GM12878 (cell line): Measurements from ENCODE around the gene VSTM4. TPM values are rescaled to one million over a fixed set of nuclear protein-coding genes. Genes with fewer than 3 reads are reported as not detected.

ENCODE experiments used
- ATAC-seq: fragments of 200-7000 bp; cut with Tn5 transposase; 3 replicates; pipeline ENCODE4 v1.9.1; 2020; ENCODE audit warnings: mild to moderate bottlenecking, moderate library complexity
- BruUV-seq: library from RNA; stranded (reverse); fragments of 400-500 nt; replicated peaks from 2 replicates; lab custom pipeline; 2021; lab: Mats Ljungman, UMichigan
- CTCF ChIA-PET: fragments of 300-600 bp; sonication (Branson Sonifier 250); formaldehyde crosslinking; extraction: SDS; loops from one replicate; lab custom pipeline; 2021; ENCODE audit warnings: inconsistent platforms; lab: Yijun Ruan, JAX
- POLR2A ChIA-PET: fragments of 350-600 bp; formaldehyde crosslinking; extraction: SDS; loops from one replicate; lab custom pipeline; 2021; ENCODE audit warnings: inconsistent platforms; lab: Charles Lee
- RAD21 ChIA-PET: fragments of 300-600 bp; sonication (Branson Sonifier 250); formaldehyde crosslinking; loops from one replicate; lab custom pipeline; 2023; ENCODE audit warnings: antibody characterized with exemption; ENCODE audit not compliant: unreplicated experiment; lab: Charles Lee
- SMC1A ChIA-PET: fragments of 300-600 bp; sonication (Branson Sonifier 250); formaldehyde crosslinking; loops from one replicate; lab custom pipeline; 2023; ENCODE audit not compliant: unreplicated experiment, uncharacterized antibody; lab: Charles Lee
- DNase-seq: peaks from one replicate; pipeline ENCODE4 v3.0.0-alpha.2; 2011; ENCODE audit warnings: low read depth, low spot score
- FAIRE-seq: peaks from 3 replicates; lab custom pipeline; 2011; peaks lifted over from hg19 to GRCh38; lab: Jason Lieb, UNC
- H2AFZ ChIP-seq: 2 replicates; pipeline ENCODE4 v1.6.0; 2011; ENCODE audit warnings: low read depth, low read length, control low read depth; ENCODE audit not compliant: control insufficient read depth
- H3K27ac ChIP-seq: 2 replicates; pipeline ENCODE4 v1.5.1; 2011; ENCODE audit warnings: control low read depth; ENCODE audit not compliant: control insufficient read depth, insufficient read depth
- H3K27me3 ChIP-seq, 2 experiments: replicated peaks in 1 of 2; 2 replicates each; pipeline versions ENCODE4 v1.6.0 to v1.6.1; 2011; ENCODE audit warnings: low read length in 1 of 2; ENCODE audit not compliant: control insufficient read depth in 2 of 2, insufficient read depth in 2 of 2
- H3K36me3 ChIP-seq, 2 experiments: 2 replicates each; pipeline ENCODE4 v1.5.1; 2011; ENCODE audit warnings: low read length in 1 of 2; ENCODE audit not compliant: control insufficient read depth in 2 of 2, insufficient read depth in 2 of 2
- H3K4me1 ChIP-seq: 2 replicates; pipeline ENCODE4 v1.6.1; 2011; ENCODE audit warnings: mild to moderate bottlenecking, low read length, moderate library complexity, mixed read lengths; ENCODE audit not compliant: control insufficient read depth, insufficient read depth
- H3K4me2 ChIP-seq: 2 replicates; pipeline ENCODE4 v1.6.0; 2011; ENCODE audit warnings: control low read depth; ENCODE audit not compliant: control insufficient read depth, insufficient read depth
- H3K4me3 ChIP-seq: fragments of 200-600 bp; sonication (generic); 2 replicates; pipeline ENCODE4 v1.5.1; 2016
- H3K79me2 ChIP-seq: 2 replicates; pipeline ENCODE4 v1.6.0; 2011; ENCODE audit warnings: low read length; ENCODE audit not compliant: control insufficient read depth, insufficient read depth
- H3K9ac ChIP-seq: 2 replicates; pipeline ENCODE4 v1.8.0; 2011; ENCODE audit warnings: low read length, control low read depth, mixed read lengths; ENCODE audit not compliant: control insufficient read depth, insufficient read depth
- H3K9me3 ChIP-seq: replicated peaks from 3 replicates; pipeline ENCODE4 v1.5.1; 2011; ENCODE audit warnings: mild to moderate bottlenecking, low read length; ENCODE audit not compliant: control insufficient read depth, insufficient read depth
- H4K20me1 ChIP-seq: 2 replicates; pipeline ENCODE4 v1.6.0; 2011; ENCODE audit not compliant: control insufficient read depth, insufficient read depth
- CHD1 ChIP-seq: IDR thresholded peaks from 2 replicates; pipeline ENCODE4 v1.6.1; 2012; ENCODE audit warnings: low read depth, low read length, improper control_type of control experiment
- CHD4 ChIP-seq: fragments of 200-600 bp; sonication (generic); IDR thresholded peaks from 2 replicates; pipeline ENCODE4 v1.6.1; 2016; ENCODE audit warnings: mild to moderate bottlenecking
- ESRRA ChIP-seq: IDR thresholded peaks from 2 replicates; pipeline ENCODE4 v1.6.1; 2012; ENCODE audit warnings: mild to moderate bottlenecking, low read length, improper control_type of control experiment
- HDAC2 ChIP-seq: fragments of 200-600 bp; sonication (generic); IDR thresholded peaks from 2 replicates; pipeline ENCODE4 v1.6.1; 2017
- MEF2B ChIP-seq: fragments of 450-650 bp; IDR thresholded peaks from 2 replicates; pipeline ENCODE4 v1.6.1; 2018; ENCODE audit warnings: mild to moderate bottlenecking, moderate library complexity; ENCODE audit not compliant: partially characterized antibody, poor library complexity, severe bottlenecking
- PAX8 ChIP-seq: fragments of 450-650 bp; IDR thresholded peaks from 2 replicates; pipeline ENCODE4 v1.6.1; 2017; ENCODE audit warnings: mild to moderate bottlenecking, moderate library complexity
- RELA ChIP-seq: fragments of 450-650 bp; IDR thresholded peaks from 2 replicates; pipeline ENCODE4 v1.8.0; 2014; ENCODE audit warnings: borderline replicate concordance; ENCODE audit not compliant: partially characterized antibody
- SMAD1 ChIP-seq: fragments of 450-650 bp; IDR thresholded peaks from 2 replicates; pipeline ENCODE4 v1.6.1; 2018; ENCODE audit warnings: mild to moderate bottlenecking, low read depth; ENCODE audit not compliant: partially characterized antibody
- WGBS: methylation state at CpG from one replicate; pipeline ENCODE4 v1.1.6; 2016; ENCODE audit warnings: low lambda C conversion rate; ENCODE audit not compliant: insufficient replicate concordance, insufficient coverage; ENCODE audit errors: missing lambda C conversion rate; 5-methylcytosine and 5-hydroxymethylcytosine counted together
- in situ Hi-C: fragments of 300-500 bp; cut with MboI; formaldehyde crosslinking; loops from 9 replicates; pipeline ENCODE4 v1.14.3; 2018; ENCODE audit warnings: mixed read lengths
- intact Hi-C: fragments of 100-400 bp; cut with micrococcal nuclease; formaldehyde crosslinking; loops from one replicate; pipeline ENCODE4 v1.14.2; 2022; ENCODE audit not compliant: unreplicated experiment
- polyA plus RNA-seq, 11 experiments: library from polyadenylated mRNA; depleted of rRNA in 4 of 11; unstranded in 6 of 11; stranded (reverse) in 5 of 11; fragments of >200 nt; fragmentation: Nextera tagmentation in 4 of 11; fragmentation: Illumina TruSeq in 1 of 11; extraction: Ambion mirVana in 4 of 11; extraction: Trizol in 1 of 11; gene quantifications; 1 replicate in 1 of 11; 2 replicates in 10 of 11; pipeline versions ENCODE4 v1.2.1 to v1.2.3, GENCODE V29; 2011 to 2016; ENCODE audit warnings: inconsistent platforms in 2 of 11, missing spikeins in 2 of 11, low read depth in 1 of 11
- total RNA-seq, 4 experiments: library from RNA; depleted of rRNA in 3 of 4; stranded (reverse); fragments of >200 nt in 3 of 4; fragmentation: Illumina TruSeq in 1 of 4; extraction: Trizol in 1 of 4; gene quantifications; 2 replicates each; pipeline versions ENCODE4 v1.2.1 to v1.2.3, GENCODE V29; 2013 to 2021
- TF ChIP-seq, protein P1 (sequence below): fragments of 150-350 bp; IDR thresholded peaks from 2 replicates; pipeline ENCODE4 v1.6.1; 2016; ENCODE audit warnings: low read depth, low read length
- TF ChIP-seq, protein P2 (sequence below): IDR thresholded peaks from 2 replicates; pipeline ENCODE4 v1.6.1; 2012; ENCODE audit warnings: low read depth, low read length, improper control_type of control experiment
- TF ChIP-seq, protein P3 (sequence below): IDR thresholded peaks from 2 replicates; pipeline ENCODE4 v1.6.1; 2011; ENCODE audit warnings: low read depth, low read length, improper control_type of control experiment, borderline replicate concordance

The VSTM4 gene
- total and polyA plus RNA-seq, 10 of the 15 experiments (the other 5 are each of a cell fraction or from before 2014, with no cell fraction given), result 0.01 to 0.14 (median 0.02) TPM; not detected in 7

DNA sequence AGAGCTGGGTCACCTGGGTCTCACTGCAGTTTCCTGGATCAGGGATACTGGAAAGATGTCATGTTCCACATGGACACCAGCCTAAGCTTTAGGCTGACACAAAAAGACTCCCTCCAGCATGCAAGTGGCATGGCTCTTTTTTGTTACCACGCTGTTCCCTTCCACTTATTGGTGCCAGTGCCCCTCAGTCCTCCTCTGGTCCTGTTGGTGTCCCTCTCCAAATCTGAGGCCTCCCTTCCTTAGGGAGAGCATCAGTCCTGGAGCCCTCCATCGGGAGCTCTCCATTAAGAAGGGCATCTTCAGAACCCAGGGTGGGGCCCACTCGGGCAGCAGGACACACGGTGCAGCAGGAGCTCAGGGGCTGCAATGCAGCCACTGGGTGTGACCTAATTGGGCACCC, 99.6 kb downstream of the VSTM4 start:
- intact Hi-C loops (no loop called here), in situ Hi-C loops (no loop called here)
- Histone ChIP-seq H3K27me3 (no peaks in the 10 kb centered on the region; a peak in 1 of 4 replicates), H2AFZ (no peak overlapping the region), H3K4me3 (no peak overlapping the region), H3K27ac (no peak overlapping the region), H3K36me3 (no peaks in the 10 kb centered on the region), H3K9ac (no peak overlapping the region), H3K9me3 (no peaks in the 10 kb centered on the region), H3K79me2 (no peaks in the 10 kb centered on the region), H3K4me1 (no peaks in the 10 kb centered on the region), H4K20me1 (no peaks in the 10 kb centered on the region; the same call in 1 of the 2 replicates), H3K4me2 (no peak overlapping the region)
- RAD21 ChIA-PET, result no interaction called here
- no peak for FAIRE-seq
- CTCF ChIA-PET, result no interaction called here
- BruUV-seq, result no TSS peak
- SMC1A ChIA-PET, result no interaction called here
- POLR2A ChIA-PET, result no interaction called here
- TF ChIP-seq SMAD1 (no peak), CHD4 (no peak), RELA (no peak), PAX8 (no peak), ESRRA (no peak), CHD1 (no peak), HDAC2 (no peak), MEF2B (no peak)
- TF ChIP-seq, protein P1, sequence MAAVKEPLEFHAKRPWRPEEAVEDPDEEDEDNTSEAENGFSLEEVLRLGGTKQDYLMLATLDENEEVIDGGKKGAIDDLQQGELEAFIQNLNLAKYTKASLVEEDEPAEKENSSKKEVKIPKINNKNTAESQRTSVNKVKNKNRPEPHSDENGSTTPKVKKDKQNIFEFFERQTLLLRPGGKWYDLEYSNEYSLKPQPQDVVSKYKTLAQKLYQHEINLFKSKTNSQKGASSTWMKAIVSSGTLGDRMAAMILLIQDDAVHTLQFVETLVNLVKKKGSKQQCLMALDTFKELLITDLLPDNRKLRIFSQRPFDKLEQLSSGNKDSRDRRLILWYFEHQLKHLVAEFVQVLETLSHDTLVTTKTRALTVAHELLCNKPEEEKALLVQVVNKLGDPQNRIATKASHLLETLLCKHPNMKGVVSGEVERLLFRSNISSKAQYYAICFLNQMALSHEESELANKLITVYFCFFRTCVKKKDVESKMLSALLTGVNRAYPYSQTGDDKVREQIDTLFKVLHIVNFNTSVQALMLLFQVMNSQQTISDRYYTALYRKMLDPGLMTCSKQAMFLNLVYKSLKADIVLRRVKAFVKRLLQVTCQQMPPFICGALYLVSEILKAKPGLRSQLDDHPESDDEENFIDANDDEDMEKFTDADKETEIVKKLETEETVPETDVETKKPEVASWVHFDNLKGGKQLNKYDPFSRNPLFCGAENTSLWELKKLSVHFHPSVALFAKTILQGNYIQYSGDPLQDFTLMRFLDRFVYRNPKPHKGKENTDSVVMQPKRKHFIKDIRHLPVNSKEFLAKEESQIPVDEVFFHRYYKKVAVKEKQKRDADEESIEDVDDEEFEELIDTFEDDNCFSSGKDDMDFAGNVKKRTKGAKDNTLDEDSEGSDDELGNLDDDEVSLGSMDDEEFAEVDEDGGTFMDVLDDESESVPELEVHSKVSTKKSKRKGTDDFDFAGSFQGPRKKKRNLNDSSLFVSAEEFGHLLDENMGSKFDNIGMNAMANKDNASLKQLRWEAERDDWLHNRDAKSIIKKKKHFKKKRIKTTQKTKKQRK, result no peak
- TF ChIP-seq, protein P2, sequence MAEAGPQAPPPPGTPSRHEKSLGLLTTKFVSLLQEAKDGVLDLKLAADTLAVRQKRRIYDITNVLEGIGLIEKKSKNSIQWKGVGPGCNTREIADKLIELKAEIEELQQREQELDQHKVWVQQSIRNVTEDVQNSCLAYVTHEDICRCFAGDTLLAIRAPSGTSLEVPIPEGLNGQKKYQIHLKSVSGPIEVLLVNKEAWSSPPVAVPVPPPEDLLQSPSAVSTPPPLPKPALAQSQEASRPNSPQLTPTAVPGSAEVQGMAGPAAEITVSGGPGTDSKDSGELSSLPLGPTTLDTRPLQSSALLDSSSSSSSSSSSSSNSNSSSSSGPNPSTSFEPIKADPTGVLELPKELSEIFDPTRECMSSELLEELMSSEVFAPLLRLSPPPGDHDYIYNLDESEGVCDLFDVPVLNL, result no peak
- TF ChIP-seq, protein P3, sequence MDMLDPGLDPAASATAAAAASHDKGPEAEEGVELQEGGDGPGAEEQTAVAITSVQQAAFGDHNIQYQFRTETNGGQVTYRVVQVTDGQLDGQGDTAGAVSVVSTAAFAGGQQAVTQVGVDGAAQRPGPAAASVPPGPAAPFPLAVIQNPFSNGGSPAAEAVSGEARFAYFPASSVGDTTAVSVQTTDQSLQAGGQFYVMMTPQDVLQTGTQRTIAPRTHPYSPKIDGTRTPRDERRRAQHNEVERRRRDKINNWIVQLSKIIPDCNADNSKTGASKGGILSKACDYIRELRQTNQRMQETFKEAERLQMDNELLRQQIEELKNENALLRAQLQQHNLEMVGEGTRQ, result no peak
- 8% methylated on average over 4 of the region's 4 CpGs for WGBS
- DNase-seq, result no peak
- ATAC-seq, result no peak
